ENCODE results near the gene OR2W1. TPM values are rescaled to one million over a fixed set of nuclear protein-coding genes. Genes with fewer than 3 reads are reported as not detected.

OR2W1 gene
- total RNA-seq, 2 experiments from 2014 or later: not detected

GRCh38 chr6:29025927-29026585, 18.9 kb downstream of the OR2W1 start:
- Mint-ChIP-seq H3K9me3 (no peaks in the 10 kb centered on the region), H3K36me3 (ENCODE audit: low read depth) (no peaks in the 10 kb centered on the region), H3K27me3 (peaks cover 52% of the 10 kb centered on the region), H3K4me3 (no peak overlapping the region), H3K4me1 (ENCODE audit: low read depth) (no peaks in the 10 kb centered on the region), H3K27ac (no peak overlapping the region)
- TF ChIP-seq CTCF (IDR thresholded peaks at IDR 0.05): no peak
- ChIA-PET CTCF (interaction anchor here (0.8 kb wide), 1 partner anchor 12 kb away, joined by 3 read pairs; no protein-coding TSS in a partner anchor), POLR2A (no interaction called here)
- intact Hi-C loops (cut with micrococcal nuclease): no loop called here
- ATAC-seq: no peak
- no peak for DNase-seq

GRCh38 chr6:29021434-29021833, 23.5 kb downstream of the OR2W1 start:
- no peak for DNase-seq
- H3K9me3 Mint-ChIP-seq: no peaks in the 10 kb centered on the region
- intact Hi-C loops (cut with micrococcal nuclease): no loop called here
- no peak overlapping the region for H3K27ac Mint-ChIP-seq
- H3K4me3 Mint-ChIP-seq: no peak overlapping the region
- ChIA-PET POLR2A (no interaction called here), CTCF (interaction anchor here (1.7 kb wide), 1 partner anchor 183 kb away, joined by 8 read pairs; no protein-coding TSS in a partner anchor)
- H3K36me3 Mint-ChIP-seq (ENCODE audit: low read depth): no peaks in the 10 kb centered on the region
- peaks cover 9% of the 10 kb centered on the region for H3K4me1 Mint-ChIP-seq (ENCODE audit: low read depth)
- peaks cover 33% of the 10 kb centered on the region for H3K27me3 Mint-ChIP-seq
- ATAC-seq: no peak
- no peak for TF ChIP-seq CTCF (IDR thresholded peaks at IDR 0.05)

- POLR2A ChIA-PET: no interaction called here
Measured at GRCh38 chr6:29019629-29020028, 25.3 kb downstream of the OR2W1 start.

GRCh38 chr6:29017428-29017802, 27.6 kb downstream of the OR2W1 start:
- ChIA-PET POLR2A (no interaction called here), CTCF (interaction anchor here (4.1 kb wide), 1 partner anchor 180 kb away, joined by 58 read pairs; no protein-coding TSS in a partner anchor)
- no peaks in the 10 kb centered on the region for H3K36me3 Mint-ChIP-seq (ENCODE audit: low read depth)
- TF ChIP-seq CTCF (IDR thresholded peaks at IDR 0.05): no peak
- H3K9me3 Mint-ChIP-seq: peaks cover 2% of the 10 kb centered on the region
- peaks cover 17% of the 10 kb centered on the region for H3K4me1 Mint-ChIP-seq (ENCODE audit: low read depth)
- H3K27ac Mint-ChIP-seq: no peak overlapping the region
- ATAC-seq (no peak), DNase-seq (no peak)
- intact Hi-C loops (cut with micrococcal nuclease): loop anchor here (2.0 to 5.0 kb wide), 3 partner anchors 35 to 331 kb away; no protein-coding TSS in a partner anchor
- peaks cover 30% of the 10 kb centered on the region for H3K27me3 Mint-ChIP-seq
- peak overlapping the region; percentile 81 for H3K4me3 Mint-ChIP-seq

More at GRCh38 chr6:29019629-29020028, 25.3 kb downstream of the OR2W1 start:
- TF ChIP-seq CTCF (IDR thresholded peaks at IDR 0.05): no peak
- H3K36me3 Mint-ChIP-seq (ENCODE audit: low read depth): no peaks in the 10 kb centered on the region
- H3K27me3 Mint-ChIP-seq: peaks cover 28% of the 10 kb centered on the region
- CTCF ChIA-PET: interaction anchor here (1.1 to 1.7 kb wide), 3 partner anchors 181 to 333 kb away, joined by 3 to 8 read pairs (median 4); no protein-coding TSS in a partner anchor
- no peak overlapping the region for H3K4me3 Mint-ChIP-seq
- intact Hi-C loops (cut with micrococcal nuclease): loop anchor here (5.0 kb wide), 1 partner anchor 37 kb away; no protein-coding TSS in a partner anchor
- H3K27ac Mint-ChIP-seq: no peak overlapping the region
- peaks cover 17% of the 10 kb centered on the region for H3K4me1 Mint-ChIP-seq (ENCODE audit: low read depth)
- ATAC-seq: no peak
- peaks cover 2% of the 10 kb centered on the region for H3K9me3 Mint-ChIP-seq
- DNase-seq: no peak
